ENCODE data around the gene GFY. TPM values are rescaled to one million over a fixed set of nuclear protein-coding genes. Genes with fewer than 3 reads are reported as not detected.
"Not testable (repeated sequence)": the region's sequence is repeated elsewhere in the genome, so short reads cannot be mapped to it uniquely, and the experiment has no call there.

GFY gene
- total and polyA plus RNA-seq, 12 donors: not detected

- WGBS, 4 donors: 73 to 82% (median 78%) methylated on average over 5 of the region's 5 CpGs
- TF ChIP-seq POLR2A (IDR thresholded peaks at IDR 0.05): no peak
- TF ChIP-seq CTCF (IDR thresholded peaks at IDR 0.05): no peak
- peak overlapping the region in 2 of 5 donors; percentile 72 to 77 for H3K27ac ChIP-seq
- H3K4me1 ChIP-seq (replicated peaks in 1 of 2): peaks cover 3 to 13% of the 10 kb centered on the region in 2 donors
- no peak for DNase-seq
- H3K9me3 ChIP-seq (replicated peaks in 1 of 3): no peaks in the 10 kb centered on the region
- H3K4me3 ChIP-seq: no peak overlapping the region
- intact Hi-C loops (cut with DNase I): no loop called here
- no peaks in the 10 kb centered on the region for H3K27me3 ChIP-seq
- H3K36me3 ChIP-seq (replicated peaks in 1 of 2): peaks cover 0 to 5% of the 10 kb centered on the region in 2 donors
Measured at GRCh38 chr19:49456326-49456725, 31.1 kb downstream of the GFY start.

GRCh38 chr19:49458567-49458903 lies 33.3 kb downstream of the GFY start:
- WGBS, 4 donors: 82 to 94% (median 90%) methylated on average over 3 to 5 of the region's 5 CpGs
- no peak for DNase-seq
- Histone ChIP-seq H3K27ac (peak overlapping the region in 3 of 5 donors; percentile 0 to 72 (median 49)), H3K4me3 (no peak overlapping the region), H3K4me1 (replicated peaks in 1 of 2) (peaks cover 3 to 13% of the 10 kb centered on the region in 2 donors), H3K36me3 (replicated peaks in 1 of 2) (peaks cover 0 to 5% of the 10 kb centered on the region in 2 donors), H3K27me3 (no peaks in the 10 kb centered on the region), H3K9me3 (replicated peaks in 1 of 3) (no peaks in the 10 kb centered on the region)
- TF ChIP-seq CTCF (IDR thresholded peaks at IDR 0.05) (no peak), POLR2A (IDR thresholded peaks at IDR 0.05) (no peak)
- intact Hi-C loops (cut with DNase I): no loop called here

- H3K36me3 ChIP-seq (replicated peaks in 1 of 2): peaks cover 0 to 5% of the 10 kb centered on the region in 2 donors
- no peak overlapping the region for H3K27ac ChIP-seq
- H3K27me3 ChIP-seq: no peaks in the 10 kb centered on the region
- no peaks in the 10 kb centered on the region for H3K9me3 ChIP-seq (replicated peaks in 1 of 3)
- peaks cover 0 to 5% of the 10 kb centered on the region in 2 donors for H3K4me1 ChIP-seq (replicated peaks in 1 of 2)
- 87 to 94% (median 90%) methylated on average over 12 of the region's 12 CpGs for WGBS, 4 donors
- H3K4me3 ChIP-seq: no peak overlapping the region
- TF ChIP-seq CTCF (IDR thresholded peaks at IDR 0.05) (no peak), POLR2A (IDR thresholded peaks at IDR 0.05) (no peak)
- intact Hi-C loops (cut with DNase I): no loop called here
- DNase-seq: no peak
Measured at GRCh38 chr19:49459388-49459787, 34.2 kb downstream of the GFY start.

- H3K4me3 ChIP-seq; H3K27ac ChIP-seq; H3K27me3 ChIP-seq; H3K9me3 ChIP-seq (replicated peaks in 1 of 3); intact Hi-C loops (cut with DNase I); H3K4me1 ChIP-seq (replicated peaks in 1 of 2); DNase-seq: not testable (repeated sequence)
- WGBS, 4 donors: 0% methylated on average over 1 of the region's 1 CpG; no CpG with 5 or more reads in 3 of the 4 donors
- H3K36me3 ChIP-seq (replicated peaks in 1 of 2): peaks cover 0 to 12% of the 10 kb centered on the region in 2 donors
Measured at GRCh38 chr19:49461130-49461529, 35.9 kb downstream of the GFY start.

- no peaks in the 10 kb centered on the region for H3K9me3 ChIP-seq (replicated peaks in 1 of 3)
- 95 to 98% (median 96%) methylated on average over 27 to 37 of the region's 37 CpGs for WGBS, 4 donors
- intact Hi-C loops (cut with DNase I): no loop called here
- no peak overlapping the region for H3K27ac ChIP-seq
- DNase-seq: no peak
- TF ChIP-seq POLR2A (IDR thresholded peaks at IDR 0.05): no peak
- no peak for TF ChIP-seq CTCF (IDR thresholded peaks at IDR 0.05)
- H3K4me1 ChIP-seq (replicated peaks in 1 of 2): peaks cover 0 to 3% of the 10 kb centered on the region in 2 donors
- no peaks in the 10 kb centered on the region for H3K27me3 ChIP-seq
- peaks cover 0 to 14% of the 10 kb centered on the region in 2 donors for H3K36me3 ChIP-seq (replicated peaks in 1 of 2)
- H3K4me3 ChIP-seq: no peak overlapping the region
Measured at GRCh38 chr19:49461656-49462055, 36.5 kb downstream of the GFY start.

All from adrenal gland (tissue), 12 donors.